Smooth muscle cell (in vitro differentiated cells): ENCODE data around the gene LSR. TPM values are rescaled to one million over a fixed set of nuclear protein-coding genes. Genes with fewer than 3 reads are reported as not detected.

Experiments
- DNase-seq: peaks from one replicate; lab custom pipeline; 2025; ENCODE audit not compliant: unreplicated experiment; lab: John Stamatoyannopoulos, UW
- H2AFZ ChIP-seq: fragments of 200-600 bp; sonication (generic); 2 replicates; pipeline ENCODE4 v1.6.0; 2016; ENCODE audit warnings: antibody characterized with exemption, low read depth, mild to moderate bottlenecking
- H3F3A ChIP-seq: fragments of 200-600 bp; sonication (generic); 2 replicates; pipeline ENCODE4 v1.6.0; 2017; ENCODE audit warnings: antibody characterized with exemption, low read depth
- H3K27ac ChIP-seq: fragments of 200-600 bp; sonication (generic); 2 replicates; pipeline ENCODE4 v1.5.1; 2016; ENCODE audit warnings: low read depth, mild to moderate bottlenecking
- H3K27me3 ChIP-seq: fragments of 200-600 bp; sonication (generic); 2 replicates; pipeline ENCODE4 v1.6.1; 2016; ENCODE audit warnings: low read depth, mild to moderate bottlenecking
- H3K36me3 ChIP-seq: fragments of 200-600 bp; sonication (generic); 2 replicates; pipeline ENCODE4 v1.5.1; 2016; ENCODE audit warnings: low read depth
- H3K4me1 ChIP-seq: fragments of 200-600 bp; sonication (generic); 2 replicates; pipeline ENCODE4 v1.5.1; 2016; ENCODE audit warnings: low read depth
- H3K4me2 ChIP-seq: fragments of 200-600 bp; sonication (generic); 2 replicates; pipeline ENCODE4 v1.6.0; 2016; ENCODE audit warnings: mild to moderate bottlenecking
- H3K4me3 ChIP-seq: fragments of 200-600 bp; sonication (generic); 2 replicates; pipeline ENCODE4 v1.5.1; 2016; ENCODE audit warnings: mild to moderate bottlenecking
- H3K79me2 ChIP-seq: fragments of 200-600 bp; sonication (generic); 2 replicates; pipeline ENCODE4 v1.6.0; 2016; ENCODE audit warnings: low read depth, mild to moderate bottlenecking
- H3K9ac ChIP-seq: fragments of 200-600 bp; sonication (generic); 2 replicates; pipeline ENCODE4 v1.6.0; 2016; ENCODE audit warnings: low read depth
- H3K9me3 ChIP-seq: fragments of 200-600 bp; sonication (generic); replicated peaks from 2 replicates; pipeline ENCODE4 v1.5.1; 2016; ENCODE audit warnings: low read depth
- H4K20me1 ChIP-seq: fragments of 200-600 bp; sonication (generic); 2 replicates; pipeline ENCODE4 v1.6.0; 2016; ENCODE audit warnings: low read depth
- CTCF ChIP-seq: fragments of 200-600 bp; sonication (generic); IDR thresholded peaks from 2 replicates; pipeline ENCODE4 v1.5.1; 2017; ENCODE audit warnings: borderline replicate concordance, mild to moderate bottlenecking, antibody characterized with exemption; ENCODE audit not compliant: insufficient read depth, poor library complexity, severe bottlenecking
- WGBS: methylation state at CpG from one replicate; pipeline ENCODE4 v1.1.7; 2016; ENCODE audit warnings: low lambda C conversion rate; 5-methylcytosine and 5-hydroxymethylcytosine counted together
- polyA plus RNA-seq: library from polyadenylated mRNA; unstranded; fragments of >200 nt; fragmentation: Nextera tagmentation; extraction: Ambion mirVana; gene quantifications from 2 replicates; pipeline ENCODE4 v1.2.1, GENCODE V29; 2016
- total RNA-seq: library from RNA; depleted of rRNA; stranded (reverse); fragments of >200 nt; gene quantifications from 2 replicates; pipeline ENCODE4 v1.2.3, GENCODE V29; 2014

Gene LSR
- total and polyA plus RNA-seq, 2 experiments from 2014 or later, result 14.0 to 14.2 TPM

- DNase-seq, result no peak
- no peaks in the 10 kb centered on the region for H3K36me3 ChIP-seq
- H3K27ac ChIP-seq, result no peak overlapping the region
- no peak overlapping the region for H3K4me2 ChIP-seq
- TF ChIP-seq CTCF, result no peak
- no peaks in the 10 kb centered on the region for H3K9me3 ChIP-seq
- H3K4me1 ChIP-seq, result no peaks in the 10 kb centered on the region
- no peak overlapping the region for H2AFZ ChIP-seq
- H3K9ac ChIP-seq, result no peak overlapping the region
- no peaks in the 10 kb centered on the region for H4K20me1 ChIP-seq
- H3F3A ChIP-seq, result no peaks in the 10 kb centered on the region
- WGBS, result 79% methylated on average over 37 of the region's 41 CpGs
- no peaks in the 10 kb centered on the region for H3K79me2 ChIP-seq
- H3K4me3 ChIP-seq, result no peak overlapping the region
- no peaks in the 10 kb centered on the region for H3K27me3 ChIP-seq
These were observed 23.9 kb upstream of the LSR start for GRCh38 chr19:35224681-35225571.

- no peak overlapping the region for H3K4me2 ChIP-seq
- H3K27ac ChIP-seq, result no peak overlapping the region
- H4K20me1 ChIP-seq, result no peaks in the 10 kb centered on the region
- H3K9me3 ChIP-seq, result no peaks in the 10 kb centered on the region
- no peaks in the 10 kb centered on the region for H3K4me1 ChIP-seq
- WGBS, result 86% methylated on average over 6 of the region's 6 CpGs
- no peak overlapping the region for H2AFZ ChIP-seq
- H3K9ac ChIP-seq, result no peak overlapping the region
- H3F3A ChIP-seq, result no peaks in the 10 kb centered on the region
- H3K79me2 ChIP-seq, result no peaks in the 10 kb centered on the region
- no peaks in the 10 kb centered on the region for H3K36me3 ChIP-seq
- no peak for DNase-seq
- no peak for TF ChIP-seq CTCF
- H3K4me3 ChIP-seq, result no peak overlapping the region
- no peaks in the 10 kb centered on the region for H3K27me3 ChIP-seq
These were observed 22.9 kb upstream of the LSR start for GRCh38 chr19:35225951-35226350.

DNA sequence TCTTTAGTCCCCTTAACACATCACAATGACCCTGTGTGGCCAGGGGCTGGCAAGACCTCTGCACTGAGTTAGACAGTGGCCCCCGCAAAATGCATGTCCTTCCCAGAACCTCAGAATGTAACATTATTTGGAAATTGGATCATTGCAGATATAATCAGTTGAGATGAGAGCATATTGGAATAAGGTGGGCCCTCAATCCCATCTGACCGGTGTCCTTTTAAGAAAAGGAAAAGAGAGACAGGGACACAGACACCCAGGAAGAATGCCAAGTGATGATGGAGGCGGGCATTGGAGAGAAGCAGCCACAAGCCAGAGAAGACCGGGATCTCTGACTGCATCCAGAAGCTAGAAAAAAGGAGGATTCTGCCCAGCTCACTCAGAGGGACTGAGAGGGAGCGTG is 22.1 kb upstream of the LSR start:
- Histone ChIP-seq H3F3A (no peaks in the 10 kb centered on the region), H3K79me2 (no peaks in the 10 kb centered on the region), H3K9me3 (no peaks in the 10 kb centered on the region), H3K4me1 (no peaks in the 10 kb centered on the region), H4K20me1 (no peaks in the 10 kb centered on the region), H2AFZ (no peak overlapping the region), H3K4me2 (no peak overlapping the region), H3K9ac (no peak overlapping the region), H3K36me3 (no peaks in the 10 kb centered on the region), H3K27ac (no peak overlapping the region), H3K4me3 (no peak overlapping the region), H3K27me3 (no peaks in the 10 kb centered on the region)
- 96% methylated on average over 5 of the region's 5 CpGs for WGBS
- TF ChIP-seq CTCF, result no peak
- DNase-seq, result no peak
